SK-N-SH treated with all-trans-retinoic acid at 6 μM for 48 hours (cell line): Measurements from ENCODE around the gene PDSS1.

ENCODE experiments used
- ATAC-seq: fragments of 200-7000 bp; cut with Tn5 transposase; 3 replicates; pipeline ENCODE4 v1.9.1; 2020; ENCODE audit warnings: mild to moderate bottlenecking, moderate library complexity
- BACH2 ChIP-seq: fragments of 250-450 bp; sonication (Bioruptor Pico); IDR thresholded peaks from 2 replicates; pipeline ENCODE4 v1.9.0; 2021; ENCODE audit warnings: mild to moderate bottlenecking, borderline replicate concordance
- CSDC2 ChIP-seq: fragments of 250-450 bp; sonication (Bioruptor Pico); IDR thresholded peaks from 2 replicates; pipeline ENCODE4 v1.5.0; 2020; ENCODE audit warnings: mild to moderate bottlenecking, moderate library complexity
- CSRNP3 ChIP-seq: fragments of 250-450 bp; sonication (Bioruptor Pico); IDR thresholded peaks from 2 replicates; pipeline ENCODE4 v1.5.1; 2021; ENCODE audit warnings: mild to moderate bottlenecking, moderate library complexity
- ESRRG ChIP-seq: fragments of 250-450 bp; sonication (Bioruptor Pico); IDR thresholded peaks from 2 replicates; pipeline ENCODE4 v1.6.1; 2021; ENCODE audit warnings: mild to moderate bottlenecking
- GLIS3 ChIP-seq: fragments of 250-450 bp; sonication (Bioruptor Pico); IDR thresholded peaks from 2 replicates; pipeline ENCODE4 v1.5.0; 2020; ENCODE audit warnings: mild to moderate bottlenecking, moderate library complexity
- ISL1 ChIP-seq: fragments of 250-450 bp; sonication (Bioruptor Pico); IDR thresholded peaks from 2 replicates; pipeline ENCODE4 v2.1.2; 2022; ENCODE audit warnings: mild to moderate bottlenecking, moderate library complexity
- OSR1 ChIP-seq: fragments of 250-450 bp; sonication (Bioruptor Pico); IDR thresholded peaks from 2 replicates; pipeline ENCODE4 v1.8.0; 2022; ENCODE audit warnings: moderate library complexity, mild to moderate bottlenecking, inconsistent platforms
- PPARA ChIP-seq: fragments of 250-450 bp; sonication (Bioruptor Pico); IDR thresholded peaks from 2 replicates; pipeline ENCODE4 v1.5.0; 2020; ENCODE audit warnings: mild to moderate bottlenecking, borderline replicate concordance
- RARB ChIP-seq: fragments of 250-450 bp; sonication (Bioruptor Pico); IDR thresholded peaks from 2 replicates; pipeline ENCODE4 v1.8.0; 2021; ENCODE audit warnings: mild to moderate bottlenecking, moderate library complexity
- SNAI2 ChIP-seq: fragments of 250-450 bp; sonication (Bioruptor Pico); IDR thresholded peaks from 2 replicates; pipeline ENCODE4 v1.5.0; 2020; ENCODE audit warnings: mild to moderate bottlenecking, moderate library complexity
- TCF4 ChIP-seq: fragments of 250-450 bp; sonication (Bioruptor Pico); IDR thresholded peaks from 2 replicates; pipeline ENCODE4 v1.8.0; 2021; ENCODE audit warnings: mild to moderate bottlenecking, moderate library complexity, borderline replicate concordance
- TOX ChIP-seq: fragments of 250-450 bp; sonication (Bioruptor Pico); IDR thresholded peaks from 2 replicates; pipeline ENCODE4 v1.8.0; 2021; ENCODE audit warnings: mild to moderate bottlenecking, moderate library complexity, borderline replicate concordance
- ZC3H10 ChIP-seq: fragments of 250-450 bp; sonication (Bioruptor Pico); IDR thresholded peaks from 2 replicates; pipeline ENCODE4 v1.5.1; 2021; ENCODE audit warnings: mild to moderate bottlenecking, moderate library complexity
- ZFP30 ChIP-seq: fragments of 450-650 bp; formaldehyde crosslinking; IDR thresholded peaks from 2 replicates; pipeline ENCODE4 v1.5.0; 2022; ENCODE audit warnings: mild to moderate bottlenecking, moderate library complexity
- ZNF565 ChIP-seq: fragments of 450-650 bp; formaldehyde crosslinking; conservative IDR thresholded peaks from 2 replicates; pipeline ENCODE4 v1.5.0; 2020; ENCODE audit warnings: low read depth, mild to moderate bottlenecking, moderate library complexity
- ZNF70 ChIP-seq: fragments of 450-650 bp; formaldehyde crosslinking; IDR thresholded peaks from 2 replicates; pipeline ENCODE4 v1.5.0; 2020; ENCODE audit warnings: mild to moderate bottlenecking, moderate library complexity
- ZNF8 ChIP-seq: fragments of 450-650 bp; formaldehyde crosslinking; IDR thresholded peaks from 2 replicates; pipeline ENCODE4 v1.5.0; 2020; ENCODE audit warnings: mild to moderate bottlenecking, moderate library complexity
- TF ChIP-seq, protein P1 (sequence below): fragments of 250-450 bp; sonication (Bioruptor Pico); IDR thresholded peaks from 2 replicates; pipeline ENCODE4 v1.5.1; 2020; ENCODE audit warnings: low read depth, mild to moderate bottlenecking, moderate library complexity
- TF ChIP-seq, protein P2 (sequence below): fragments of 250-450 bp; sonication (Bioruptor Pico); IDR thresholded peaks from 2 replicates; pipeline ENCODE4 v1.8.0; 2020; ENCODE audit warnings: mild to moderate bottlenecking, moderate library complexity, borderline replicate concordance
- TF ChIP-seq, protein P3 (sequence below): fragments of 250-450 bp; sonication (Bioruptor Pico); IDR thresholded peaks from 2 replicates; pipeline ENCODE4 v1.8.0; 2021; ENCODE audit warnings: low read depth, mild to moderate bottlenecking, moderate library complexity, borderline replicate concordance

Gene PDSS1

DNA sequence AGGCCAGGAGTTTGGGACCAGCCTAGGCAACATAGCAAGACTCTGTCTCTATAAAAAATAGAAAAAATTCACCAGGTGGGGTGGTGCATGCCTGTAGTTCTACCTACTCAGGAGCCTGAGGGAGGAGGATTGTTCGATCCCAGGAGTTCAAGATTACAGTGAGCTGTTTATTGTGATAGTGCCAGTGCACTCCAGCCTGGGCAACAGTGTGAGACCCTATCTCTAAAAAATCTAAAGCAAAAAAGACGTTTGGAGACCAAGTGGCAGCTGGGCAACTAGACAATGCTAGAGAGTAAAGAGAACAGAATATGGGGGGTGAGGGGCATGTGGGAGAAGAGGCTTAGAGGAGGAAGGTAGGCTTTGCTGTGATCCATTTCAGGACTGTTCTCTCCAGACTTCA lies 1.4 kb downstream of the PDSS1 start (continued):
- TF ChIP-seq CSRNP3 (CRISPR knock-in tag) (no peak), ZNF70 (CRISPR knock-in tag) (no peak), ZNF8 (CRISPR knock-in tag) (no peak), PPARA (CRISPR knock-in tag) (no peak), RARB (CRISPR knock-in tag) (no peak), TOX (no peak)
- TF ChIP-seq, protein P1, sequence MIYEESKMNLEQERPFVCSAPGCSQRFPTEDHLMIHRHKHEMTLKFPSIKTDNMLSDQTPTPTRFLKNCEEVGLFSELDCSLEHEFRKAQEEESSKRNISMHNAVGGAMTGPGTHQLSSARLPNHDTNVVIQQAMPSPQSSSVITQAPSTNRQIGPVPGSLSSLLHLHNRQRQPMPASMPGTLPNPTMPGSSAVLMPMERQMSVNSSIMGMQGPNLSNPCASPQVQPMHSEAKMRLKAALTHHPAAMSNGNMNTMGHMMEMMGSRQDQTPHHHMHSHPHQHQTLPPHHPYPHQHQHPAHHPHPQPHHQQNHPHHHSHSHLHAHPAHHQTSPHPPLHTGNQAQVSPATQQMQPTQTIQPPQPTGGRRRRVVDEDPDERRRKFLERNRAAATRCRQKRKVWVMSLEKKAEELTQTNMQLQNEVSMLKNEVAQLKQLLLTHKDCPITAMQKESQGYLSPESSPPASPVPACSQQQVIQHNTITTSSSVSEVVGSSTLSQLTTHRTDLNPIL (CRISPR knock-in tag): no peak
- TF ChIP-seq, protein P2, sequence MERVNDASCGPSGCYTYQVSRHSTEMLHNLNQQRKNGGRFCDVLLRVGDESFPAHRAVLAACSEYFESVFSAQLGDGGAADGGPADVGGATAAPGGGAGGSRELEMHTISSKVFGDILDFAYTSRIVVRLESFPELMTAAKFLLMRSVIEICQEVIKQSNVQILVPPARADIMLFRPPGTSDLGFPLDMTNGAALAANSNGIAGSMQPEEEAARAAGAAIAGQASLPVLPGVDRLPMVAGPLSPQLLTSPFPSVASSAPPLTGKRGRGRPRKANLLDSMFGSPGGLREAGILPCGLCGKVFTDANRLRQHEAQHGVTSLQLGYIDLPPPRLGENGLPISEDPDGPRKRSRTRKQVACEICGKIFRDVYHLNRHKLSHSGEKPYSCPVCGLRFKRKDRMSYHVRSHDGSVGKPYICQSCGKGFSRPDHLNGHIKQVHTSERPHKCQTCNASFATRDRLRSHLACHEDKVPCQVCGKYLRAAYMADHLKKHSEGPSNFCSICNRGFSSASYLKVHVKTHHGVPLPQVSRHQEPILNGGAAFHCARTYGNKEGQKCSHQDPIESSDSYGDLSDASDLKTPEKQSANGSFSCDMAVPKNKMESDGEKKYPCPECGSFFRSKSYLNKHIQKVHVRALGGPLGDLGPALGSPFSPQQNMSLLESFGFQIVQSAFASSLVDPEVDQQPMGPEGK (CRISPR knock-in tag): no peak
- TF ChIP-seq, all 23 proteins: peak for 0

- ATAC-seq: no peak
- TF ChIP-seq PPARA (CRISPR knock-in tag): no peak
- no peak for TF ChIP-seq OSR1 (CRISPR knock-in tag)
- TF ChIP-seq TCF4: no peak
- TF ChIP-seq CSDC2 (CRISPR knock-in tag): no peak
- TF ChIP-seq RARB (CRISPR knock-in tag): no peak
- TF ChIP-seq ESRRG (CRISPR knock-in tag): no peak
- TF ChIP-seq ZFP30 (CRISPR knock-in tag): no peak
- no peak for TF ChIP-seq ZNF565 (CRISPR knock-in tag)
- no peak for TF ChIP-seq ZC3H10 (CRISPR knock-in tag)
- TF ChIP-seq TOX: no peak
- TF ChIP-seq, protein P3, sequence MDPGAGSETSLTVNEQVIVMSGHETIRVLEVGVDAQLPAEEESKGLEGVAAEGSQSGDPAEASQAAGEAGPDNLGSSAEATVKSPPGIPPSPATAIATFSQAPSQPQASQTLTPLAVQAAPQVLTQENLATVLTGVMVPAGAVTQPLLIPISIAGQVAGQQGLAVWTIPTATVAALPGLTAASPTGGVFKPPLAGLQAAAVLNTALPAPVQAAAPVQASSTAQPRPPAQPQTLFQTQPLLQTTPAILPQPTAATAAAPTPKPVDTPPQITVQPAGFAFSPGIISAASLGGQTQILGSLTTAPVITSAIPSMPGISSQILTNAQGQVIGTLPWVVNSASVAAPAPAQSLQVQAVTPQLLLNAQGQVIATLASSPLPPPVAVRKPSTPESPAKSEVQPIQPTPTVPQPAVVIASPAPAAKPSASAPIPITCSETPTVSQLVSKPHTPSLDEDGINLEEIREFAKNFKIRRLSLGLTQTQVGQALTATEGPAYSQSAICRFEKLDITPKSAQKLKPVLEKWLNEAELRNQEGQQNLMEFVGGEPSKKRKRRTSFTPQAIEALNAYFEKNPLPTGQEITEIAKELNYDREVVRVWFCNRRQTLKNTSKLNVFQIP (CRISPR knock-in tag): no peak
- no peak for TF ChIP-seq SNAI2
- TF ChIP-seq, protein P2 (CRISPR knock-in tag): no peak
- no peak for TF ChIP-seq ZNF8 (CRISPR knock-in tag)
- TF ChIP-seq BACH2 (CRISPR knock-in tag): no peak
Observed at GRCh38 chr10:26699631-26700030, 2.1 kb downstream of the PDSS1 start.

DNA sequence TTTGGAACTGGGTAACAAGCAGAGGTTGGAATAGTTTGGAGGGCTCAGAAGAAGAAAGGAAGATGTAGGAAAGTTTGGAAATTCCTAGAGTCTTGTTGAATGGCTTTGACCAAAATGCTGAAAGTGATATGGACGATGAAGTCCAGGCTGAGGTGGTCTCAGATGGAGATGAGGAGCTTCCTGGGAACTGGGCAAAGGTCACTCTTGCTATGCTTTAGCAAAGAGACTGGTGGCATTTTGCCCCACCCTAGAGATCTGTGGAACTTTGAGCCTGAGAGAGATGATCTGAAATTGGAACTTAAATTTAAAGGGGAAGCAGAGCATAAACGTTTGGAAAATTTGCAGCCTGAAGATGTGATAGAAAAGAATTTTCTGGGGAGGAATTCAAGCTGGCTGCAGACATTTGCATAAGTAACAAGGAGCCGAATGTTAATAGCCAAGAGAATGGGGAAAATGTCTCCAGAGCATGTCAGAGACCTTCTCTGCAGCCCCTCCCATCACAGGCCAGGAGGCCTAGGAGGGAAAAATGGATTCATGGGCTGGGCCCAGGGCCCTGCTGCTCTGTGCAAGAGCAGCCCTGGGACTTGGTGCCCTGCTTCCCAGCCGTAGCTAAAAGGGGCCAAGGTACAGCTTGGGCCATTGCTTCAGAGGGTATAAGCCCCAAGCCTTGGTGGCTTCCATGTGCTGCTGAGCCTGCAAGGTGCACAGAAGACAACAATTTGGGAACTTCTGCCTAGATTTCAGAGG lies 3.6 kb downstream of the PDSS1 start:
- TF ChIP-seq GLIS3 (no peak), RARB (CRISPR knock-in tag) (no peak), ZNF565 (CRISPR knock-in tag) (no peak), ZNF8 (CRISPR knock-in tag) (no peak), SNAI2 (no peak), PPARA (CRISPR knock-in tag) (no peak), ISL1 (CRISPR knock-in tag) (no peak), CSRNP3 (CRISPR knock-in tag) (no peak), BACH2 (CRISPR knock-in tag) (no peak), ZC3H10 (CRISPR knock-in tag) (no peak)
- TF ChIP-seq, protein P1 (CRISPR knock-in tag): no peak
- ATAC-seq: no peak
